ENCODE data around the gene PTP4A1. TPM values are rescaled to one million over a fixed set of nuclear protein-coding genes. Genes with fewer than 3 reads are reported as not detected.

The PTP4A1 gene
- total RNA-seq: 20.3 and 25.9 TPM in 2 replicates

DNA sequence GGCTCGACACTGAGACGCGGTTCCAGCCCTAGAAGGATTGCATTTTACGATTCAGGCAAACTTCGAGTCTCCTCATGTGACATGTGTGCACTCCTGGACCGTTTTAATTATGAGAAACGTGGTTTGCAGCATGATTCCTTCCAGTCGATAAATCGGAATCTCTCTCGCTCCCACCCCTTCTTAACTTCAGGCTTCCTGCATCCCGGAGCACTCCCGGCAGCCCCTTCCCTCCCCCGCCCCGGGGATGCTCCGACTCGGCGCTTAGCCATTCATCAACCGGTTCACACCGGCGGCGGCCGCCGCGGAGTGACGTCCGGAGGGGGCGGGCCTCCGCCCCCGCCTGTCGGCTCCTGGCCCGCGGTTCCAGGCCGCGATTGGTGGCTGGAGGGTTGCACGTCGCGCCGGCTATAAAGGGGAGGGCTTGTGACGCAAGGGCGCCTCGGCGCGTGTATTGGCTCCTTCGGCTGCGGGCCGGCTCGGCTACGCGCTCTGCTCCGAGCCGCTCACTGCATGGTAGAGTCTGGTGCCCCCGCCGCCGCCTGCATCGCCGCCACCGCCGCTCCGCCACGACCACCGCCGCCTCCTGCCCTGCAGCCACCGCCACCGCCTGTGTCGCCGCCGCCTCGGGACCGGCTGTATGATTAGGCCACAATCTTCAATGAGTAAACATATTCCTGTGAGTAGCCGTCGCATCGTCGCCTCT, at the start of gene PTP4A1, which contains the start of gene LOC128125822:
PTP4A1 (plus strand) TSS at position 437 of the 703 bp plus-strand sequence. CDS start 4,401 bp downstream, outside the sequence.
LOC128125822 (plus strand) TSS at position 437 of the 703 bp plus-strand sequence.

Other genes starting within 250 kb of the PTP4A1 start
- gene PHF3, start 63.3 kb downstream of the PTP4A1 start, total RNA-seq: 53.1 and 62.4 TPM in 2 replicates